Psoas muscle (tissue), 8 donors: Measurements from ENCODE around the gene GPX7. TPM values are rescaled to one million over a fixed set of nuclear protein-coding genes. Genes with fewer than 3 reads are reported as not detected.

Experiments
- ATAC-seq, 4 donors: fragments of 200-7000 bp; cut with Tn5 transposase; one replicate each; pipeline ENCODE4 v1.9.1; 2020; ENCODE audit warnings: moderate library complexity in 3 of 4, mild to moderate bottlenecking in 2 of 4
- DNase-seq, 2 donors: peaks; one replicate each; pipeline ENCODE4 v3.0.0-alpha.2; 2020
- H3K27ac ChIP-seq: fragments of 200-600 bp; one replicate; pipeline ENCODE4 v1.8.0; 2022
- H3K27me3 ChIP-seq, 3 donors: fragments of 200-600 bp in 1 of 3; one replicate each; pipeline versions ENCODE4 v1.6.1 to v1.8.0; 2013 to 2022; ENCODE audit warnings: low read length in 2 of 3, mild to moderate bottlenecking in 2 of 3, moderate library complexity in 1 of 3; ENCODE audit not compliant: insufficient read depth in 3 of 3
- H3K36me3 ChIP-seq, 2 donors: fragments of 200-600 bp in 1 of 2; one replicate each; pipeline versions ENCODE4 v1.6.1 to v1.8.0; 2013 to 2022; ENCODE audit warnings: low read depth in 1 of 2, mild to moderate bottlenecking in 1 of 2, moderate library complexity in 1 of 2; ENCODE audit not compliant: insufficient read depth in 1 of 2
- H3K4me1 ChIP-seq: fragments of 200-600 bp; one replicate; pipeline ENCODE4 v1.8.0; 2022
- H3K4me3 ChIP-seq: fragments of 200-600 bp; one replicate; pipeline ENCODE4 v1.8.0; 2022; ENCODE audit warnings: mild to moderate bottlenecking
- H3K9me3 ChIP-seq: fragments of 200-600 bp; one replicate; pipeline ENCODE4 v1.8.0; 2022
- CTCF ChIP-seq: fragments of 200-600 bp; IDR thresholded peaks from one replicate; pipeline ENCODE4 v1.8.0; 2022; ENCODE audit warnings: antibody characterized with exemption
- WGBS, 3 donors: extraction: QIAGEN DNeasy Blood & Tissue Kit; methylation state at CpG; one replicate each; pipeline versions ENCODE4 v1.1.6 to v1.1.7; 2013; 5-methylcytosine and 5-hydroxymethylcytosine counted together
- intact Hi-C, 2 donors: fragments of 100-400 bp; cut with DNase I; formaldehyde crosslinking; loops; one replicate each; pipeline versions ENCODE4 v1.11.0 to v1.14.2; 2022
- polyA plus RNA-seq, 3 donors: library from polyadenylated mRNA; stranded (reverse); fragments of 200-250 nt; gene quantifications; one replicate each; pipeline ENCODE4 v1.2.3, GENCODE V29; 2013
- total RNA-seq, 4 donors: library from RNA; stranded (reverse); fragmentation: NEBNext Ultra II Directional in 2 of 4; extraction: Animal tissue kit (Norgen Biotek cat#: 25700) in 2 of 4; gene quantifications; one replicate each; pipeline versions ENCODE4 v1.2.1 to v1.2.4, GENCODE V29; 2021 to 2023
- donor health status: healthy with polysubstance abuse.
- donor health status: DM: no; HTN: no; CAD: no; lungs with moderate emphysema.
- donor health status: Bipolar disorder and iron deficiency.
- donor health status: healthy.
- donor health status: DM: yes; HTN: yes; CAD: no.
- donor health status: DM: no; HTN: no; CAD: no.
- donor health status: DM: no; HTN: no; CAD: no.
- donor health status: DM: yes; HTN: yes; CAD: no.

GPX7 gene
- total and polyA plus RNA-seq, 7 donors, result 3.6 to 12.2 (median 7.9) TPM

- H3K27me3 ChIP-seq, result no peaks in the 10 kb centered on the region
- TF ChIP-seq CTCF, result no peak
- no peak overlapping the region for H3K27ac ChIP-seq
- no peaks in the 10 kb centered on the region for H3K36me3 ChIP-seq
- peaks cover 1% of the 10 kb centered on the region for H3K9me3 ChIP-seq
- DNase-seq (no peak), ATAC-seq (no peak)
- no peak overlapping the region for H3K4me3 ChIP-seq
- no peaks in the 10 kb centered on the region for H3K4me1 ChIP-seq
- intact Hi-C loops, result no loop called here
- WGBS, 3 donors, result 55 to 73% (median 57%) methylated on average over 8 of the region's 8 CpGs
Observed at GRCh38 chr1:52628614-52629324, 26.6 kb downstream of the GPX7 start.

GRCh38 chr1:52629325-52629643 lies 27.1 kb downstream of the GPX7 start:
- H3K27ac ChIP-seq, result no peak overlapping the region
- H3K9me3 ChIP-seq, result no peaks in the 10 kb centered on the region
- H3K36me3 ChIP-seq, result no peaks in the 10 kb centered on the region
- no peak for TF ChIP-seq CTCF
- H3K4me3 ChIP-seq, result no peak overlapping the region
- no peaks in the 10 kb centered on the region for H3K4me1 ChIP-seq
- ATAC-seq, result peak in 2 of 4 donors; percentile 14 to 21
- no peaks in the 10 kb centered on the region for H3K27me3 ChIP-seq
- intact Hi-C loops, result no loop called here
- WGBS, 3 donors, result 21 to 32% (median 29%) methylated on average over 7 of the region's 7 CpGs
- no peak for DNase-seq

- no peaks in the 10 kb centered on the region for H3K9me3 ChIP-seq
- H3K27me3 ChIP-seq, result no peaks in the 10 kb centered on the region
- ATAC-seq (no peak), DNase-seq (no peak)
- no peak overlapping the region for H3K4me3 ChIP-seq
- H3K27ac ChIP-seq, result no peak overlapping the region
- 92 to 96% (median 95%) methylated on average over 2 of the region's 2 CpGs for WGBS, 3 donors
- no peaks in the 10 kb centered on the region for H3K4me1 ChIP-seq
- intact Hi-C loops, result no loop called here
- TF ChIP-seq CTCF, result no peak
- no peaks in the 10 kb centered on the region for H3K36me3 ChIP-seq
Observed at GRCh38 chr1:52629667-52630066, 27.5 kb downstream of the GPX7 start.

- intact Hi-C loops, result no loop called here
- DNase-seq, result no peak
- no peak for TF ChIP-seq CTCF
- Histone ChIP-seq H3K27ac (no peak overlapping the region), H3K4me3 (no peak overlapping the region), H3K4me1 (peaks cover 4% of the 10 kb centered on the region), H3K36me3 (no peaks in the 10 kb centered on the region), H3K9me3 (no peaks in the 10 kb centered on the region), H3K27me3 (no peaks in the 10 kb centered on the region)
- ATAC-seq, result no peak
- 87 to 90% (median 88%) methylated on average over 8 of the region's 8 CpGs for WGBS, 3 donors
Observed at GRCh38 chr1:52631759-52632331, 29.7 kb downstream of the GPX7 start.
